H1 (cell line): Measurements from ENCODE around the gene ZDHHC24. TPM values are rescaled to one million over a fixed set of nuclear protein-coding genes. Genes with fewer than 3 reads are reported as not detected.

Source experiments
- CTCF ChIA-PET: fragments of 300-600 bp; sonication (Branson Sonifier 250); formaldehyde crosslinking; loops from one replicate; lab custom pipeline; 2021; ENCODE audit not compliant: partially characterized antibody; lab: Charles Lee
- POLR2A ChIA-PET: fragments of 300-600 bp; sonication (Branson Sonifier 250); formaldehyde crosslinking; loops from one replicate; lab custom pipeline; 2021; ENCODE audit warnings: inconsistent platforms; ENCODE audit not compliant: partially characterized antibody; lab: Charles Lee
- DNase-seq, 2 experiments: peaks; one replicate each; pipeline versions ENCODE4 v3.0.0 to v3.0.0-alpha.2; 2010 to 2022; ENCODE audit warnings: low spot score in 2 of 2, low read depth in 1 of 2, mixed read lengths in 1 of 2
- FAIRE-seq: peaks from 2 replicates; lab custom pipeline; 2011; peaks lifted over from hg19 to GRCh38; lab: Jason Lieb, UNC
- H2AFZ ChIP-seq: 2 replicates; pipeline ENCODE4 v1.8.1; 2012; ENCODE audit warnings: low read length, inconsistent platforms
- H2AK5ac ChIP-seq: 2 replicates; pipeline ENCODE4 v1.6.1; 2013; ENCODE audit warnings: low read depth, low read length
- H2BK120ac ChIP-seq: replicated peaks from 2 replicates; pipeline ENCODE3; 2013; ENCODE audit warnings: low read depth, low read length, inconsistent platforms
- H2BK12ac ChIP-seq: 2 replicates; pipeline ENCODE4 v1.6.1; 2013; ENCODE audit warnings: low read depth, low read length
- H2BK15ac ChIP-seq: 2 replicates; pipeline ENCODE4 v1.6.1; 2013; ENCODE audit warnings: low read length
- H2BK20ac ChIP-seq: 2 replicates; pipeline ENCODE4 v1.6.1; 2013; ENCODE audit warnings: low read length
- H2BK5ac ChIP-seq: 2 replicates; pipeline ENCODE4 v1.6.1; 2013; ENCODE audit warnings: low read depth, low read length
- H3K14ac ChIP-seq: 2 replicates; pipeline ENCODE4 v1.6.1; 2013; ENCODE audit warnings: inconsistent platforms; ENCODE audit not compliant: insufficient read length
- H3K18ac ChIP-seq: 2 replicates; pipeline ENCODE4 v1.6.1; 2013; ENCODE audit warnings: low read length; ENCODE audit errors: extremely low read depth
- H3K23ac ChIP-seq: 2 replicates; pipeline ENCODE4 v1.6.1; 2013; ENCODE audit warnings: inconsistent platforms; ENCODE audit not compliant: insufficient read length
- H3K23me2 ChIP-seq: 2 replicates; pipeline ENCODE4 v1.6.1; 2013; ENCODE audit warnings: low read depth, low read length
- H3K27ac ChIP-seq: 2 replicates; pipeline ENCODE4 v1.6.1; 2011; ENCODE audit warnings: low read depth, low read length, inconsistent platforms
- H3K27me3 ChIP-seq, 4 experiments: replicated peaks in 1 of 4; 1 replicate in 1 of 4; 2 replicates in 3 of 4; pipeline versions ENCODE4 v1.6.1 to v1.8.1; 2011 to 2013; ENCODE audit warnings: low read length in 3 of 4, mild to moderate bottlenecking in 3 of 4, inconsistent platforms in 2 of 4, mixed read lengths in 2 of 4, moderate library complexity in 1 of 4; ENCODE audit not compliant: control insufficient read depth in 3 of 4, insufficient read depth in 3 of 4; ENCODE audit errors: extremely low read depth in 1 of 4
- H3K36me3 ChIP-seq, 4 experiments: 2 replicates each; pipeline versions ENCODE4 v1.6.1 to v1.8.1; 2011 to 2013; ENCODE audit warnings: mild to moderate bottlenecking in 4 of 4, low read length in 3 of 4, moderate library complexity in 2 of 4, control low read depth in 1 of 4, inconsistent platforms in 1 of 4; ENCODE audit not compliant: insufficient read depth in 4 of 4, control insufficient read depth in 2 of 4
- H3K4ac ChIP-seq: replicated peaks from 2 replicates; pipeline ENCODE3; 2013; ENCODE audit warnings: low read length, low read depth, mixed read lengths, inconsistent platforms; ENCODE audit not compliant: insufficient read length
- H3K4me1 ChIP-seq, 4 experiments: replicated peaks in 1 of 4; 1 replicate in 1 of 4; 2 replicates in 3 of 4; pipeline versions ENCODE4 v1.6.1 to v1.8.1; 2011 to 2013; ENCODE audit warnings: low read length in 3 of 4, inconsistent platforms in 2 of 4, mixed read lengths in 1 of 4; ENCODE audit not compliant: insufficient read depth in 4 of 4, control insufficient read depth in 3 of 4
- H3K4me2 ChIP-seq, 2 experiments: 2 replicates each; pipeline versions ENCODE4 v1.6.1 to v1.8.1; 2011 to 2013; ENCODE audit warnings: low read depth in 2 of 2, low read length in 2 of 2, control low read depth in 1 of 2, inconsistent platforms in 1 of 2, mild to moderate bottlenecking in 1 of 2; ENCODE audit not compliant: insufficient read depth in 1 of 2
- H3K4me3 ChIP-seq, 4 experiments: fragments of 200-600, 300-600 bp in 1 of 4; sonication (generic), shearing (Covaris generic), sonication (Bioruptor Twin) in 1 of 4; 2 replicates each; pipeline versions ENCODE4 v1.5.1 to v1.8.1; 2011 to 2016; ENCODE audit warnings: low read length in 4 of 4, low read depth in 3 of 4, control low read depth in 2 of 4, inconsistent platforms in 2 of 4, mild to moderate bottlenecking in 2 of 4, mixed read lengths in 1 of 4, moderate library complexity in 1 of 4; ENCODE audit not compliant: insufficient read depth in 2 of 4; ENCODE audit errors: extremely low read depth in 1 of 4
- H3K56ac ChIP-seq: replicated peaks from 2 replicates; pipeline ENCODE3; 2013; ENCODE audit warnings: low read depth, mild to moderate bottlenecking, mixed read lengths, low read length, inconsistent platforms; ENCODE audit not compliant: insufficient read length
- H3K79me1 ChIP-seq: 2 replicates; pipeline ENCODE4 v1.6.1; 2013; ENCODE audit warnings: low read depth, low read length, control low read depth
- H3K79me2 ChIP-seq, 2 experiments: 2 replicates each; pipeline versions ENCODE4 v1.6.1 to v1.8.1; 2012 to 2013; ENCODE audit warnings: low read length in 2 of 2, mild to moderate bottlenecking in 2 of 2, inconsistent platforms in 1 of 2; ENCODE audit not compliant: insufficient read depth in 2 of 2, control insufficient read depth in 1 of 2
- H3K9ac ChIP-seq, 4 experiments: replicated peaks in 1 of 4; 1 replicate in 1 of 4; 2 replicates in 3 of 4; pipeline versions ENCODE4 v1.6.1 to v1.8.1; 2011 to 2013; ENCODE audit warnings: low read depth in 3 of 4, low read length in 3 of 4, control low read depth in 2 of 4, mild to moderate bottlenecking in 2 of 4, moderate library complexity in 2 of 4, inconsistent platforms in 1 of 4; ENCODE audit errors: extremely low read depth in 1 of 4
- H3K9me3 ChIP-seq, 2 experiments: 2 replicates each; pipeline versions ENCODE4 v1.6.1 to v1.8.1; 2012 to 2013; ENCODE audit warnings: mild to moderate bottlenecking in 2 of 2, moderate library complexity in 2 of 2, control low read depth in 1 of 2, inconsistent platforms in 1 of 2, low read depth in 1 of 2, low read length in 1 of 2, mixed read lengths in 1 of 2; ENCODE audit not compliant: insufficient read depth in 2 of 2
- H4K20me1 ChIP-seq, 2 experiments: replicated peaks in 1 of 2; 2 replicates each; pipeline versions ENCODE3 to v1.8.1; 2011 to 2013; ENCODE audit warnings: inconsistent platforms in 2 of 2, low read length in 2 of 2, mild to moderate bottlenecking in 1 of 2; ENCODE audit not compliant: insufficient read depth in 2 of 2, control insufficient read depth in 1 of 2
- H4K5ac ChIP-seq: 2 replicates; pipeline ENCODE4 v1.6.1; 2013; ENCODE audit warnings: low read length, low read depth, mixed read lengths, inconsistent platforms; ENCODE audit not compliant: insufficient read length
- H4K8ac ChIP-seq: 2 replicates; pipeline ENCODE4 v1.8.0; 2013; ENCODE audit warnings: mild to moderate bottlenecking, moderate library complexity, low read length, inconsistent platforms; ENCODE audit not compliant: insufficient read depth; ENCODE audit errors: extremely low read depth
- H4K91ac ChIP-seq: replicated peaks from 2 replicates; pipeline ENCODE3; 2013; ENCODE audit warnings: low read length, mixed read lengths, inconsistent platforms; ENCODE audit not compliant: insufficient read length
- BRCA1 ChIP-seq: IDR thresholded peaks from 2 replicates; pipeline ENCODE4 v1.6.1; 2012; ENCODE audit warnings: low read depth, low read length, improper control_type of control experiment
- CTBP2 ChIP-seq: IDR thresholded peaks from 2 replicates; pipeline ENCODE4 v1.7.0; 2011; ENCODE audit warnings: borderline replicate concordance, mild to moderate bottlenecking, moderate library complexity, mixed read lengths, low read length; ENCODE audit not compliant: insufficient read depth, insufficient read length
- CTCF ChIP-seq, 3 experiments: IDR thresholded peaks; 1 replicate in 2 of 3; 2 replicates in 1 of 3; pipeline versions ENCODE4 v1.5.1 to v1.6.1; 2011; ENCODE audit warnings: low read length in 3 of 3, mild to moderate bottlenecking in 3 of 3, inconsistent platforms in 2 of 3, low read depth in 1 of 3, moderate library complexity in 1 of 3; ENCODE audit not compliant: insufficient read depth in 1 of 3; ENCODE audit errors: control extremely low read depth in 1 of 3
- JUND ChIP-seq: IDR thresholded peaks from 2 replicates; pipeline ENCODE4 v1.6.1; 2011; ENCODE audit warnings: mild to moderate bottlenecking, improper control_type of control experiment, low read length
- MAX ChIP-seq: IDR thresholded peaks from 2 replicates; pipeline ENCODE4 v1.6.1; 2012; ENCODE audit warnings: inconsistent platforms
- RBBP5 ChIP-seq: IDR thresholded peaks from 2 replicates; pipeline ENCODE4 v1.7.1; 2012; ENCODE audit warnings: low read depth, mild to moderate bottlenecking, inconsistent platforms, low read length, moderate library complexity, borderline replicate concordance
- WGBS, 2 experiments: shearing (Covaris generic) in 1 of 2; methylation state at CpG; one replicate each; pipeline versions ENCODE4 v1.1.6 to v1.1.7; 2013 to 2015; ENCODE audit warnings: low lambda C conversion rate in 2 of 2, mixed read lengths in 2 of 2, inconsistent platforms in 1 of 2, low coverage in 1 of 2, missing lambda C conversion rate in 1 of 2; ENCODE audit not compliant: insufficient replicate concordance in 2 of 2, insufficient coverage in 1 of 2, insufficient read length in 1 of 2; ENCODE audit errors: extremely low coverage in 1 of 2, missing lambda C conversion rate in 1 of 2; 5-methylcytosine and 5-hydroxymethylcytosine counted together
- polyA plus RNA-seq, 7 experiments: library from polyadenylated mRNA; depleted of rRNA in 3 of 7; stranded (reverse) in 5 of 7; unstranded in 2 of 7; fragments of >200 nt in 5 of 7; fragments of 200-250 nt in 2 of 7; gene quantifications; 1 replicate in 5 of 7; 2 replicates in 1 of 7; 4 replicates in 1 of 7; pipeline versions ENCODE4 v1.2.1 to v1.2.3, GENCODE V29; 2011 to 2013; ENCODE audit warnings: missing spikeins in 2 of 7, mixed read lengths in 2 of 7
- total RNA-seq: library from RNA; stranded (reverse); fragmentation: NEBNext Ultra II Directional; extraction: Animal tissue kit (Norgen Biotek cat#: 25700); gene quantifications from 2 replicates; pipeline ENCODE4 v1.2.1, GENCODE V29; 2021

The ZDHHC24 gene
- total and polyA plus RNA-seq, 2 of the 8 experiments (the other 6 are each of a cell fraction or from before 2014, with no cell fraction given): 8.4 to 9.7 TPM

GRCh38 chr11:66592457-66593302 is 46.8 kb upstream of the ZDHHC24 start, which contains the start of the genes CCDC87 and CCS:
Gene CCDC87, minus strand, starts transcription at chr11:66593063. Its CDS starts 48 bp downstream, at chr11:66593015.
Gene CCS, plus strand, starts transcription at chr11:66593185. Its CDS starts 77 bp downstream, at chr11:66593262.
- H4K8ac ChIP-seq: peak within 1 kb of the TSS; percentile 94
- peaks cover 9% of the 10 kb centered on the region for H3K23me2 ChIP-seq
- H3K27ac ChIP-seq: peak within 1 kb of the TSS; percentile 57
- peak within 1 kb of the TSS; percentile 95; the same call in 1 of the 2 replicates for H2AK5ac ChIP-seq
- DNase-seq (peak; percentile 85 to 98), FAIRE-seq (no peak)
- peak within 1 kb of the TSS; percentile 60 to 92 for H3K4me2 ChIP-seq
- H3K56ac ChIP-seq: peak within 1 kb of the TSS; percentile 12
- peaks cover 0 to 11% (median 7%) of the 10 kb centered on the region in 4 experiments; a peak in 6 of 7 replicates for H3K4me1 ChIP-seq
- peak within 1 kb of the TSS; percentile 40; the same call in 1 of the 2 replicates for H2BK20ac ChIP-seq
- H3K9ac ChIP-seq: peak within 1 kb of the TSS in 3 of 4 experiments; percentile 52 to 70 (median 67); a peak in 5 of 7 replicates
- H3K14ac ChIP-seq: no peak within 1 kb of the TSS
- no peak within 1 kb of the TSS for H3K23ac ChIP-seq
- H3K9me3 ChIP-seq: peaks cover 9 to 17% of the 10 kb centered on the region in 2 experiments
- no peaks in the 10 kb centered on the region for H4K20me1 ChIP-seq
- H3K27me3 ChIP-seq: peaks cover 0 to 10% (median 4%) of the 10 kb centered on the region in 4 experiments; a peak in 3 of 7 replicates
- H2BK5ac ChIP-seq: peak within 1 kb of the TSS; percentile 47
- H2BK15ac ChIP-seq: no peak within 1 kb of the TSS
- peak within 1 kb of the TSS; percentile 94 for H3K4ac ChIP-seq
- H2AFZ ChIP-seq: peak within 1 kb of the TSS; percentile 46; the same call in 1 of the 2 replicates
- no peak within 1 kb of the TSS for H2BK120ac ChIP-seq
- CTCF ChIA-PET: interaction anchor here (0.9 to 3.5 kb wide), 20 partner anchors 9 to 101 kb away, joined by 3 to 43 read pairs (median 6); partner anchors contain the start of genes ACTN3, CTSF, RBM4 and RBM4B
- 21% methylated on average over 66 of the region's 68 CpGs; no CpG with 5 or more reads in 1 of the 2 experiments for WGBS, 2 experiments
- peaks cover 0 to 5% of the 10 kb centered on the region in 2 experiments; a peak in 2 of 4 replicates for H3K79me2 ChIP-seq
- peak within 1 kb of the TSS; percentile 56; the same call in 1 of the 2 replicates for H3K18ac ChIP-seq
- no peaks in the 10 kb centered on the region; a peak in 1 of 8 replicates for H3K36me3 ChIP-seq
- H4K5ac ChIP-seq: peak within 1 kb of the TSS; percentile 61
- H2BK12ac ChIP-seq: peak within 1 kb of the TSS; percentile 79
- peak within 1 kb of the TSS; percentile 50 for H4K91ac ChIP-seq
- H3K79me1 ChIP-seq: peaks cover 5% of the 10 kb centered on the region
- H3K4me3 ChIP-seq: peak within 1 kb of the TSS; percentile 49 to 73 (median 64)
- POLR2A ChIA-PET: interaction anchor here (0.7 to 65.3 kb wide), 13 partner anchors 9 to 86 kb away, joined by 3 to 2165 read pairs (median 4); partner anchors contain the start of genes ACTN3, CTSF, RBM14 and RBM4
- TF ChIP-seq CTBP2: no peak
- TF ChIP-seq JUND: 0 out of 2 replicates have a peak, but pooled peaks have one; percentile 22
- TF ChIP-seq RBBP5: peak; percentile 68; the same call in 1 of the 2 replicates
- no peak for TF ChIP-seq BRCA1
- TF ChIP-seq MAX: peak; percentile 93
- peak; percentile 91 to 99 (median 91) for TF ChIP-seq CTCF (IDR thresholded peaks at IDR 0.05; ENCODE audit: control extremely low read depth in 1 of 3, insufficient read depth in 1 of 3, low read depth in 1 of 3, low read length in 3 of 3)
